Stimulated activated effector memory CD8-positive, alpha-beta T cell treated with anti-CD3 and anti-CD28 coated beads, Interleukin-12 subunit alpha, Interleukin-12 subunit beta, amount 100 ng/mL, for 72 hours (primary cell): Measurements from ENCODE around the gene NARS2.
A peak's percentile ranks its signal among the peaks of the same experiment; 100 is the strongest.

Experiments used
- ATAC-seq: fragments of 150-1000 bp; cut with Tn5 transposase; 2 replicates; pipeline ENCODE4 v1.10.0; 2021
- DNase-seq, 2 donors: peaks; one replicate each; pipeline ENCODE4 v3.0.0; 2021 to 2022; ENCODE audit warnings: low spot score in 2 of 2
- H3K27ac Mint-ChIP-seq: one replicate; pipeline ENCODE4 v1.8.0; 2022; ENCODE audit warnings: mild to moderate bottlenecking, mixed read lengths
- H3K36me3 Mint-ChIP-seq: one replicate; pipeline ENCODE4 v1.8.0; 2022; ENCODE audit warnings: mild to moderate bottlenecking, mixed read lengths
- H3K4me1 Mint-ChIP-seq: one replicate; pipeline ENCODE4 v1.8.0; 2022; ENCODE audit warnings: mixed read lengths
- H3K4me3 Mint-ChIP-seq: one replicate; pipeline ENCODE4 v1.8.0; 2022; ENCODE audit warnings: mild to moderate bottlenecking, mixed read lengths
- H3K9me3 Mint-ChIP-seq: one replicate; pipeline ENCODE4 v1.8.0; 2022; ENCODE audit warnings: mixed read lengths

The NARS2 gene

DNA sequence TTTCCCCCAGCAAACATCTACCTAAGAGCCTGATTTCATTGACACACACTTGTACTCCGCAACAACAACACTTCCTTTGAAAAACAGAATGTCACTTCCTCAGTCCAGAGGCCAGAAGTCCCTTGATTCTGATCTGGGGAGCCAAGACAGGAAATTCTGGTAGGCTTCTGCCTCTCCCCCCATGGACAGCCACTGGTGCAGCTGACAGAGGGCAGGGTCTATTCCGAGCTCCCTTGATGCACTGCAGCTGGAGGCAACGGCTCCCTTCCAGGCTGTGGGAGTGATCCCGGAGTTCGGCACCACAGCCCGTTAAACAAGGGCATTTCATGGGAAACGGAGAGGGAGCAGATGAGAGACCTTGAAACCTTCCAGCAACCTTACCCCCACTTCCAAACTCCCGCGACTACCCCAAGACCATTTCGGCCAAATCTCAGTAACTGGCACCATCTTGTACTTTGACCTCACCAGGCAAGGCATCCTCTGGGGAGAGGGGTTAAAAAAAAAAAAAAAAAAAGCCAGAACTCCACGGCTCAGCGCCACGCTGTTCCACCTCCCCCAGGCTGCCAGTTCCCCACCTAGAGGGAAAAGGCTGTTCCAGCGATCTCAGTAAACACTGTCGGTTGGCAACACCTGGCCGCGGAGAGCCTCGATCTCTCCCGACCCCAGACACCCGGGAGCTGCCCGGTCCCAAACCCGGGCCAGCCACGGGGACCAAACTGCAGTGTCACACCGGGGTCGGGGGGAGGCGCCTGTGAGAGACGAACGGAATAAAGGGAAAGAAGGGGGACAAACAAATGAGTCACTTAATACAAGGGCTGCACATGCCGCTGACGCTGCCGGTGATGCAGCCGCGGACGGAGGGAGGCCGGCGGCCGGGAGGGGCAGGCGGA lies 158.1 kb downstream of the NARS2 start:
- peaks cover 31% of the 10 kb centered on the region for H3K4me1 Mint-ChIP-seq

DNA sequence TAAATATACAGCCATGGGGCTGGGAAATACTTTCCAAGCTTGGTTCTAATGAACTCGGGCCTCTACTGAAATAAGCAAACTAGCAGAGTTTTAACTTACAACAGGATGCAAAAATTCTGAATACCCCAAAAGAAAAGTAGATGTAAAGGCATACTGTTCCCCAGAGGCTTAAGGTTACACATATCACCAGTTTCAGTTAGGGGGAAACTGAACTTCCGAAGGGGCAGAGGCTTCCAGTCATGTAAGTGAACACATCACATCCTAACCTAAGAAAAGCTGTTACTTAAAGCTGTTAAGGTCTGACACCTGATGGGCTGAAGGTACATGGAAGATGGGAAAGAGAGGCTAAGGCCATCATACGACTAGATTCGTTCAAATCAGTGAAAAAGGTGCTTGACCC lies 159.3 kb downstream of the NARS2 start:
- peaks cover 22% of the 10 kb centered on the region for H3K4me1 Mint-ChIP-seq
- no peak for DNase-seq
- no peak overlapping the region for H3K4me3 Mint-ChIP-seq
- H3K27ac Mint-ChIP-seq = no peak overlapping the region
- H3K9me3 Mint-ChIP-seq = no peaks in the 10 kb centered on the region
- ATAC-seq = no peak
- peaks cover 7% of the 10 kb centered on the region for H3K36me3 Mint-ChIP-seq

More for the DNA sequence above, 158.1 kb downstream of the NARS2 start:
- H3K4me3 Mint-ChIP-seq = peak overlapping the region; percentile 86
- ATAC-seq (peak; percentile 79), DNase-seq (peak; percentile 72 to 87)
- H3K27ac Mint-ChIP-seq = peak overlapping the region; percentile 73
- H3K36me3 Mint-ChIP-seq = peaks cover 7% of the 10 kb centered on the region
- no peaks in the 10 kb centered on the region for H3K9me3 Mint-ChIP-seq

DNA sequence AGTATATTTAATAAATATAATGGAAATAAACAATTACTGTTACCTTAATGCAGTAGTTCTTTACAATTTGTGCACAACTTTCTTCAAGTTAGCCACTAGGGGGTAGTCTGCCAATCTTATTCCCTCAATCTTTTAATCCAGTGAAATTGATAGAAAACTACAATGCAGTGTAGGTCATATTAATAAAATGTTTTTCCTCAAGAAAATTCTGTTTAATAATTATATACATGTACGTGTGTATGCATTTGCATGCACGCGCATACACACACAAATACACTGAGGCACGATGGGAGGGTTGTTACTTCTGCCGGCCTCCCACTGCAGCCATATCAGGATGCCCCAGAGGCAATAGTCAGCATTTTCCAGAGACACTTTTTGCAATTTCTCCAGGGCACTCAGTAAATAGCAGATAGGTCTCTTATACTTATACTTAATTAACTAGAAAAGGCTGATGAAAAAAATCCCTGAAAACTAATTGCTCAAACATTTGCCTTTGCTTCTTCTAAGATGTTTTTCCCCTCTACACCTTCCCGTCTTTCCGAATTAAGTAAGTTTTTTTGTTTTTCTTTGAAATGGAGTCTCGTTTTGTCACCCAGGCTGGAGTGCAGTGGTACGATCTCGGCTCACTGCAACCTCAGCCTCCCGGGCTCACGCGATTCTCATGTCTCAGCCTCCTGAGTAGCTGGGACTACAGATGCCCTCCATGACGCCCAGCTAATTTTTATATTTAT lies 160.2 kb downstream of the NARS2 start:
- DNase-seq (no peak), ATAC-seq (no peak)
- Mint-ChIP-seq H3K36me3 (peaks cover 7% of the 10 kb centered on the region), H3K4me1 (peaks cover 19% of the 10 kb centered on the region), H3K4me3 (no peak overlapping the region), H3K9me3 (peaks cover 3% of the 10 kb centered on the region), H3K27ac (no peak overlapping the region)

DNA sequence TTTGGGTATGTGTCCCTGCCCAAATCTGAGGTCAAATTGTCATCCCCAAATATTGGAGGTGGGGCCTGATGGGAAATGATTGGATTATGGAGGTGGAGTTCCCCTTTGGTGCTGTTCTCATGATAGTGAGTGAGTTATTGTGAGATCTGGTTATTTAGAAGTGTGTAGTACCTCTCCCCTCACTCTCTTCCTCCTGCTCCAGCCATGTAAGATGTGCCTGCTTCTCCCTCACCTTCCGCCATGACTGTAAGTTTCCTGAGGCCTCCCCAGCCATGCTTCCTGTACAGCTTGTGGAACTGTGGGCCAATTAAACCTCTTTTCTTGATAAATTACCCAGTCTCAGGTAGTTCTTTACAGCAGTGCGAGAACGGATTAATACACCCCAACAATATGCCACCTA lies 166.0 kb downstream of the NARS2 start:
- no peaks in the 10 kb centered on the region for H3K4me1 Mint-ChIP-seq
- ATAC-seq = no peak
- no peaks in the 10 kb centered on the region for H3K36me3 Mint-ChIP-seq
- no peak overlapping the region for H3K27ac Mint-ChIP-seq
- peaks cover 6% of the 10 kb centered on the region for H3K9me3 Mint-ChIP-seq
- H3K4me3 Mint-ChIP-seq = no peak overlapping the region
- no peak for DNase-seq

DNA sequence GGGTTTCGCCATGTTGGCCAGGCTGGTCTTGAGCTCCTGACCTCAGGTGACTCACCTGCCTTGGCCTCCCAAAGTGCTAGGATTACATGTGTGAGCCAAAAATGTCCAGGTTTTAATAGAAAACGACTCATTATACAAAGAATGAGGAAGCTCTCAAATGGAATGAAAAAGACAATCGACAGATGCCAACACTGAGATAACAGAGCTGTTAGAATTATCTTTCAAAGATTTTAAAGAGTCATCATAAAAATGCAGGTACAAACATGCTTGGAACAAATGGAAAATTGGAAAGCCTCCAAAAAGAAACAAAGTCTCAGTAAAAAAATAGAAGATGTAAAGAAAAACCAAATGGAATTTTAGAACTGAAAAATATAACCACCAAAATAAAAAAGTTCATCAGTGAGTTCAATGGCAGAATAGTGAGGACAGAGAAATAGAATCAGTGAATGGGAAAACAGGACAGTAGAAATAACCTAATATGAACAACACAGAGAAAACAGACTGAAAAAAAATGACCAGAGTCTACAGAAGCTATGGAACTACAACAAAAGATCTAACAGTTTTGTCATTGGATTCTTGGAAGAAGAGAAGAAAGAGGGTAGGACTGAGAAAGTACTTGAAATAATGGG lies 168.0 kb downstream of the NARS2 start:
- Mint-ChIP-seq H3K4me1 (no peaks in the 10 kb centered on the region), H3K9me3 (peaks cover 6% of the 10 kb centered on the region), H3K27ac (no peak overlapping the region), H3K4me3 (no peak overlapping the region), H3K36me3 (no peaks in the 10 kb centered on the region)
- DNase-seq = no peak
- no peak for ATAC-seq

DNA sequence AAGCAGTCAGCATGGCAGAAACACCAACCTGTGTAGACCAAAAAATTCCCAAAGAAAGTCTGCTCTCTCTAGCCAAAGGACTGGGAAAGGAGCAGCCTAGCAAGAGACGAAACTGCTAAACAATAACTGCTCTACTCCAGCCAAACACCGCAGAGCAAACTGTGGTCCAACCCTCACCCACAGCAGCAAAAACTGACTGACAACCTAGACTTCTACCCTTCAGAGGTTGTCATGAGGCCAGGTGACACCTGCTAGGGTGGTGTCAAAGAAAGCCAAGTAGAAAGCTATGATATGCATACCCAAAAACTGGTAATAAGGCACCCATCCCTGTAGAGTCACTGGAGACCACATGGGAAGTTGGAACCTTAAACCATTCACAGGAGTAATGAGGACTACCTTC lies 168.9 kb downstream of the NARS2 start:
- no peaks in the 10 kb centered on the region for H3K36me3 Mint-ChIP-seq
- H3K4me1 Mint-ChIP-seq = no peaks in the 10 kb centered on the region
- H3K9me3 Mint-ChIP-seq = peaks cover 6% of the 10 kb centered on the region

DNA sequence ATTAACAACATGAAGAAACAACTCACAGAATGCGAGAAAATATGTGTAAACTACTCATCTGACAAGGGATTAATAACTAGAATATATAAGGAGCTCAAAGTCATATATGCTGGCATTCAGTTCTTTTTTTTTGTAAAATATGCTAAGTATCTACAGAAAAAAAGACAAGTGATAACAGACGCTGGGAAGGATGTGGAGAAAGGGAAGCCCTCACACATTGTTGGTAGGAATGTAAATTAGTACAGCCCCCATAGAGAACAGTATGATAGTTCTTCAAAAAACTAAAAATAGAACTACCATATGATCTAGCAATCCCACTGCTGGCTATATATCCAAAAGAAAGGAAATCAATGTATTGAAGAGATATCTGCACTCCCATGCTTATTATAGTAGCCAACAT lies 170.9 kb downstream of the NARS2 start:
- Mint-ChIP-seq H3K27ac (no peak overlapping the region), H3K4me3 (no peak overlapping the region), H3K36me3 (no peaks in the 10 kb centered on the region), H3K9me3 (peaks cover 3% of the 10 kb centered on the region), H3K4me1 (no peaks in the 10 kb centered on the region)
- ATAC-seq (no peak), DNase-seq (no peak)

More for the DNA sequence above, 168.9 kb downstream of the NARS2 start:
- Mint-ChIP-seq H3K4me3 (no peak overlapping the region), H3K27ac (no peak overlapping the region)
- DNase-seq (no peak), ATAC-seq (no peak)

DNA sequence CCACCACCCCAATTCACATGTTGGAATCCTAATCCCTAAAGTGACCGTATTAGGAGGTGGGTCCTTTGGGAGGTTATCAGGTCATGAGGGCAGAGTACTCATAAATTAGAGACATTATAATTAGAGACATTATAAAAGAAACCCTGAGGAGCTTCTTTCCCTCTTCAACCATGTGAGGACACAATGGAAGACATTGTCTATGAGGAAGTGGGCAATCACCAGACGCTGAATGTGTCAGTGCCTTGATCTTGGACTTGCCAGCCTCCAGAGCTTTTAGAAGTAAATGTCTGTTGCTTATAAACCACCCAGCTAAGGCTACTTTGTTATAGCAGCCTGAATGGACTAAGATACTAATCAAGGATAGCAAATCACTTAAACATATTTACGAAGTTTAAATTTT lies 171.8 kb downstream of the NARS2 start:
- DNase-seq (no peak), ATAC-seq (no peak)
- no peaks in the 10 kb centered on the region for H3K9me3 Mint-ChIP-seq
- no peaks in the 10 kb centered on the region for H3K36me3 Mint-ChIP-seq
- H3K4me1 Mint-ChIP-seq = no peaks in the 10 kb centered on the region
- no peak overlapping the region for H3K4me3 Mint-ChIP-seq
- H3K27ac Mint-ChIP-seq = no peak overlapping the region

DNA sequence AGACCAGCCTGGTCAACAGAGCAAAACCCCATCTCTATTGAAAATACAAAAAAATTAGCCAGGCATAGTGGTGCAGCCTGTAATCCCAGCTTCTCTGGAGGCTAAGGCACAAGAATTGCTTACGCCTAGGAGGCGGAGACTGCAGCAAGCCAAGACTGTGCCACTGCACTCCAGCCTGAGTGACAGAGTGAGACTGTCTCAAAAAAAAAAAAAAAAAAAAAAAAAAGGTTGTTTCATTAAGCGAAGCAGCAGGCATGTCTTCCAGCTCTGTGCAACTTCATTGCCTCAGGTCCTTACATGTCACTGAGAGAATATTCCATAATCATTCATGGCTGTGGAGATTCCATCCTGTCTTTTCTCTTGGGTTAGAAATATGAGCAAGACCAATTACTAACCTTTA lies 174.0 kb downstream of the NARS2 start:
- no peak overlapping the region for H3K27ac Mint-ChIP-seq
- no peaks in the 10 kb centered on the region for H3K9me3 Mint-ChIP-seq
- H3K36me3 Mint-ChIP-seq = no peaks in the 10 kb centered on the region
- no peak for DNase-seq
- H3K4me1 Mint-ChIP-seq = peaks cover 6% of the 10 kb centered on the region
- no peak for ATAC-seq
- H3K4me3 Mint-ChIP-seq = no peak overlapping the region

DNA sequence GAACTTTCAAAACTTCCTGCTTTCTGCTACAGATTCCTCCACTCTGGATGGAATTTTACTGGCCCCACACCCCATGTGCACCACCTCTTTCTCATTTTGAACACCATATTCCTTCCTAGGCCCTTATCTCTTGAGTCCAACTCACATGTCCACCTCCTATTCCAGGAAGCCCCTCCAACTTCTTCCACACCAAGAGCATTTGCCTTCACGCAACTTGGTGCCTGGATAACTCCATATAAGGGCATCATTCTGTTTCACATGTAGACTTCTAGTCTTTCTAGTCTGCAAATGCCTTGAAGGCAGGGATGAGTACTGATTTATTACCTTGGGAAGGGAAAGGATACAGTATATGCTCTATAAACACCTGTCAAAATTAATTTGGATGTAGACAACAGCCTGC lies 174.5 kb downstream of the NARS2 start:
- Mint-ChIP-seq H3K9me3 (no peaks in the 10 kb centered on the region), H3K4me3 (no peak overlapping the region), H3K36me3 (no peaks in the 10 kb centered on the region), H3K27ac (no peak overlapping the region), H3K4me1 (peaks cover 6% of the 10 kb centered on the region)
- ATAC-seq = no peak
- DNase-seq = no peak

DNA sequence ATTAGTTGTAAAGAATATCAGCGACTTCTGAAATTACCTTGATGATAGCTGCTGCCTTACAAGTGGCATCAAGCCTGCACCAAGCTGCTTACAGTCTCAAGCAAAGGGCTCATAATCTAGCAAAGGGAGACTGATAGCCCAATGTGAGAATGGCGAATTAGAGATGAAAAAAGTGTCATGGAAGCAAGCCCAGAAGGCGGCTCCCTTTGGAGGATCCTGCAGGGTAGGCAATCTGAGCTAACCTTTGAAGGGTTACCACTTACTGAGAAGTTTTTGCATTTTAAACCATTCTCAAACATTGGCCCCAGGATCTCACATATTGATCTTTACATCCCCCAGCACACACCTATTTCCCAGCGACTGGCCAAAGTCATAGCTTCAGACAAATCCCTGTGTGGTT lies 175.5 kb downstream of the NARS2 start:
- no peaks in the 10 kb centered on the region for H3K36me3 Mint-ChIP-seq
- DNase-seq (no peak), ATAC-seq (no peak)
- peaks cover 6% of the 10 kb centered on the region for H3K4me1 Mint-ChIP-seq
- H3K4me3 Mint-ChIP-seq = no peak overlapping the region
- no peak overlapping the region for H3K27ac Mint-ChIP-seq
- no peaks in the 10 kb centered on the region for H3K9me3 Mint-ChIP-seq

DNA sequence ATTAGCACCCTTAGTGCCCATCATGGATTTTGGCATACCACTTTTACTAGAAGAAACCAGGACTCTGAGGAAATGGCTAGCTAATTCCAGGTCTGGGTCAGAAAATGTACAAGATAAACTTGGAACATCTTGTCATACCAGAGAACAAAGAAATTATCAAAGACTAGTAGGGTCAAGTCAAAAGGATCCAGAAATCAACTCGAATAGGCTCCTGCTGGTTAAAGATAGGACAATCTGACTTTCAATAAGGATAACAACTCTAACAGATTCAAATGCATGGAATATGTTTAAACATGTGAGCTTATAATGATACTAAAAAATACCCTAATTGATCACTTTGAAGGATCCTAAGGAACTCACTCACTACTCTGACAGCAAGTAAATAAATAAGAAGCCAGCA lies 175.9 kb downstream of the NARS2 start:
- DNase-seq (no peak), ATAC-seq (no peak)
- Mint-ChIP-seq H3K36me3 (no peaks in the 10 kb centered on the region), H3K27ac (no peak overlapping the region), H3K4me3 (no peak overlapping the region), H3K4me1 (peaks cover 6% of the 10 kb centered on the region), H3K9me3 (no peaks in the 10 kb centered on the region)

DNA sequence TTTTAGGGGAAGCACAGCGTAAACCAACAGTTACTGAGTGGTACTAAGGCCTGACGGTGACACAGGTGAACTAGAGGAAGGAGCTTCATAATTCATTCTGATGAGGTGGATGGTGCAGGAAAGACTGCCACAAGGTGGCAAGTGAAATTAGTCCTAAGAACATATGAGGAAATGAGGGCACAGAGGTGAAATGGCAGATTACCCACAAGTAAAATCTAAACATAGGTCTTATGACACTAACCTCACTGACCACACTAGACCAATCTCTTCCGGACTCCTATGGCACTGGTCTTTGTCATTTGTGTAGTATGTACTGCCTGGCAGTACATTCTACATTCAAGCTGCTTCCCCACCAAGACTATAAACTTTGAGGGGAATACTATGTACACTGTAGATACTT lies 177.3 kb downstream of the NARS2 start:
- DNase-seq (no peak), ATAC-seq (peak; percentile 98)
- Mint-ChIP-seq H3K36me3 (no peaks in the 10 kb centered on the region), H3K9me3 (no peaks in the 10 kb centered on the region), H3K4me1 (peaks cover 6% of the 10 kb centered on the region), H3K4me3 (no peak overlapping the region), H3K27ac (no peak overlapping the region)

DNA sequence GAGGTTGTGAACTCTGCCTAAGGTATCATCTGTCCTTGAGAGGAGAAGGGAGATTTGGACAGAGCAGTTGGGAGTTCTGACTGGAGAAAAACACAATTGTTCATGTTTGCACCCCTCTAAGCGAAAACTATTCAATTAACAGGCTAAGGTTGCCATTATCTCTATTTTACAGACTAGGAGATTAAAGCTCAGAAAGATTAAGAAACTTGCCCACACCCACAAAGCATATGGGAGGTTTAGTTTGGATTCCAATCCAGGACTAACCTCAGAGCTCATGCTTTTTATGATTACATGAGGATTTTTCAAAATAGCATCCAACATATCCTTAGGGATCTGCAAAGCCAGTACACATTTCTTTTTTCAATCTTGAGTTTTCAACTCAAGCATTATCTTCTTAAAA lies 179.1 kb downstream of the NARS2 start:
- Mint-ChIP-seq H3K4me1 (peaks cover 6% of the 10 kb centered on the region), H3K9me3 (no peaks in the 10 kb centered on the region), H3K4me3 (no peak overlapping the region), H3K36me3 (no peaks in the 10 kb centered on the region), H3K27ac (no peak overlapping the region)
- ATAC-seq = no peak
- DNase-seq = no peak

DNA sequence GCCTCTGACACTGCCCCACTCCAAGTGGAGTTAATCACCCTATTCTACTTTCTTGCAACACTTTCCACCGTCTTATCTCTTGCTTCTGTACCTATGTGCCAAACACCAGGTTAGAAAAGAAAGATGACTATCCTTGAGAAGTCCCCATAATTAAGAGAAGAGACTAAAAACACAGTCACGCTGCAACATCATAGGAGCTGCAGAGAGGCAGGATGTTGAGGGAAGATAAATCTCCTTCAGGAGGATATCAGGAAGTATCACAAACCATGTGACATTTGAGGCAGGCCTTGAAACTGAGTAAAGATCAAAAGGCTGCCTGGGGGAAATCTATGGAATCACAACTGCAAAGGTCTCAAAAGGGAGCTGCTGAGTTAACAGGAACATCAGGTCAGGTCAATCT lies 181.8 kb downstream of the NARS2 start:
- Mint-ChIP-seq H3K27ac (no peak overlapping the region), H3K4me3 (no peak overlapping the region), H3K4me1 (peaks cover 6% of the 10 kb centered on the region), H3K36me3 (no peaks in the 10 kb centered on the region), H3K9me3 (no peaks in the 10 kb centered on the region)
- ATAC-seq = no peak
- no peak for DNase-seq

DNA sequence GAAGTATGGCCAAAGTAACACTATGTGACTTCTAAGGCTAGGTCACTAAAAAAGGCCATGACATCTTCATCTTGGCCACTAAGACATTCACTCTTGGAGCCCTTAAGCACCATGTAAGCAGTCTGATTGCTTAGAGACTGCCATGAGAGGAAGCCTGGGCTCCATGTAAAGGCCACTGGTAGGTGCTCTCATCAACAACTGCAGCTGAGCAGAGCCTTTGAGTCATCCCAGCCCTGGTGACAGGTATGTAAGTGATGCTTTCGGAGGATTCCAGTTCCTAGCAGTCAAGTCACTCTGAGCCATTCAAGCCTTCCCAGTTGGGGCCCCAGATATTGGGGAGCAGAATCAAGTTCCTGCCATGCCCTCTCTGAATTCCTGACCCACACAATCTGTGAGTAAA lies 183.2 kb downstream of the NARS2 start:
- H3K4me1 Mint-ChIP-seq = no peaks in the 10 kb centered on the region
- no peaks in the 10 kb centered on the region for H3K9me3 Mint-ChIP-seq
- no peak overlapping the region for H3K27ac Mint-ChIP-seq
- ATAC-seq = no peak
- H3K36me3 Mint-ChIP-seq = no peaks in the 10 kb centered on the region
- H3K4me3 Mint-ChIP-seq = no peak overlapping the region
- DNase-seq = no peak
